Esophagus muscularis mucosa (tissue), 4 donors: Measurements from ENCODE around the gene IGFN1.

Experiments used
- CTCF ChIP-seq, 3 experiments: fragments of 200-600 bp in 2 of 3; fragments of 450-650 bp in 1 of 3; sonication (generic) in 2 of 3; IDR thresholded peaks; one replicate each; pipeline ENCODE4 v1.5.1; 2017 to 2019; ENCODE audit warnings: antibody characterized with exemption in 3 of 3, mild to moderate bottlenecking in 2 of 3, moderate library complexity in 1 of 3
- EP300 ChIP-seq: sonication (generic); formaldehyde crosslinking; IDR thresholded peaks from one replicate; pipeline ENCODE4 v1.6.1; 2017; ENCODE audit warnings: antibody characterized with exemption
- POLR2A ChIP-seq: fragments of 450-650 bp; IDR thresholded peaks from one replicate; pipeline ENCODE4 v1.6.1; 2017; ENCODE audit warnings: antibody characterized with exemption, moderate library complexity, mild to moderate bottlenecking, low read depth

- TF ChIP-seq POLR2A (no peak), CTCF (IDR thresholded peaks at IDR 0.05) (peak; percentile 89 to 99 (median 96)), EP300 (no peak)
Measured at GRCh38 chr1:201254625-201255478, 64.2 kb downstream of the IGFN1 start.
